KMS-11 (cell line): Measurements from ENCODE around the gene CCSER1.

Source experiments
- H2AFZ ChIP-seq: fragments of 200-600 bp; sonication (generic); 2 replicates; pipeline ENCODE4 v1.6.1; 2016; ENCODE audit warnings: antibody characterized with exemption, mixed run types, low read depth
- H3K27ac ChIP-seq: fragments of 200-600 bp; sonication (generic); 2 replicates; pipeline ENCODE4 v1.6.1; 2016; ENCODE audit warnings: mild to moderate bottlenecking, mixed run types
- H3K27me3 ChIP-seq: fragments of 200-600 bp; sonication (generic); 2 replicates; pipeline ENCODE4 v1.6.1; 2017; ENCODE audit warnings: mild to moderate bottlenecking, low read depth, mixed run types, moderate library complexity; ENCODE audit not compliant: insufficient read depth
- H3K36me3 ChIP-seq: fragments of 200-600 bp; sonication (generic); 2 replicates; pipeline ENCODE4 v1.6.1; 2017; ENCODE audit warnings: mild to moderate bottlenecking, mixed run types; ENCODE audit not compliant: insufficient read depth
- H3K4me1 ChIP-seq: fragments of 200-600 bp; sonication (generic); 2 replicates; pipeline ENCODE4 v1.6.1; 2016; ENCODE audit warnings: mild to moderate bottlenecking, low read depth, mixed run types; ENCODE audit not compliant: poor library complexity, severe bottlenecking
- H3K4me2 ChIP-seq: fragments of 200-600 bp; sonication (generic); 2 replicates; pipeline ENCODE4 v1.7.0; 2016; ENCODE audit warnings: mild to moderate bottlenecking, mixed run types
- H3K4me3 ChIP-seq: fragments of 200-600 bp; sonication (generic); IDR thresholded peaks from 2 replicates; pipeline ENCODE4 v1.6.1; 2017; ENCODE audit warnings: low read depth, low read length, mixed read lengths; ENCODE audit not compliant: insufficient read depth
- H3K79me2 ChIP-seq: fragments of 200-600 bp; sonication (generic); 2 replicates; pipeline ENCODE4 v1.6.1; 2016; ENCODE audit warnings: low read depth, mixed run types; ENCODE audit not compliant: insufficient read depth
- H3K9ac ChIP-seq: fragments of 200-600 bp; sonication (generic); 2 replicates; pipeline ENCODE4 v1.6.1; 2016; ENCODE audit warnings: mild to moderate bottlenecking, mixed run types
- H4K20me1 ChIP-seq: fragments of 200-600 bp; sonication (generic); 2 replicates; pipeline ENCODE4 v1.6.1; 2016; ENCODE audit warnings: mild to moderate bottlenecking, mixed run types; ENCODE audit not compliant: insufficient read depth
- TF ChIP-seq, protein P1 (sequence below): fragments of 200-600 bp; sonication (generic); conservative IDR thresholded peaks from 2 replicates; pipeline ENCODE4 v1.6.1; 2017; ENCODE audit warnings: low read depth, mild to moderate bottlenecking, antibody characterized with exemption, low read length, moderate library complexity, mixed read lengths

Gene CCSER1

DNA sequence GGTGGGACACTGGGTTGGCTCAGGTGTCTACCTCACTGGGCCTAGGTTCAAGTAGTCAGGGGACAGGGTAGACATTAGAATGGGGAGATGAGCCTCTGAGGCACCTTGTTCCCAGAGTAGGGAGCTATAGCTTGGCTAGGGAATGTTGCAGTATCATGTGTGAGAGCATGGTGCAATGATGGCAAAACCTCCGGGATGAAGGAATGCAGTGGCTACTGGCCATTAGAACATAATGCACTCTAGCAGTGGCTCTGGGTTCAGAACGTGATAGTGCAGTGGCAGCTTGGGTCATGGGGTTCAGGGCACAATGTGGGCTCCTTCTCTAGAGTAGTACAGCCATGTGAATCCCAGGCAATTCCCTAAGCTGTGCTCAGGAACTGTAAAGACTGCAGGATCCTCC, 471.5 kb downstream of the CCSER1 start:
- Histone ChIP-seq H3K79me2 (no peaks in the 10 kb centered on the region), H4K20me1 (no peaks in the 10 kb centered on the region), H3K36me3 (no peaks in the 10 kb centered on the region), H3K27ac (no peak overlapping the region), H3K27me3 (no peaks in the 10 kb centered on the region), H3K4me2 (no peak overlapping the region), H3K4me1 (no peaks in the 10 kb centered on the region), H3K9ac (no peak overlapping the region), H2AFZ (no peak overlapping the region), H3K4me3 (no peak overlapping the region)
- TF ChIP-seq, protein P1, sequence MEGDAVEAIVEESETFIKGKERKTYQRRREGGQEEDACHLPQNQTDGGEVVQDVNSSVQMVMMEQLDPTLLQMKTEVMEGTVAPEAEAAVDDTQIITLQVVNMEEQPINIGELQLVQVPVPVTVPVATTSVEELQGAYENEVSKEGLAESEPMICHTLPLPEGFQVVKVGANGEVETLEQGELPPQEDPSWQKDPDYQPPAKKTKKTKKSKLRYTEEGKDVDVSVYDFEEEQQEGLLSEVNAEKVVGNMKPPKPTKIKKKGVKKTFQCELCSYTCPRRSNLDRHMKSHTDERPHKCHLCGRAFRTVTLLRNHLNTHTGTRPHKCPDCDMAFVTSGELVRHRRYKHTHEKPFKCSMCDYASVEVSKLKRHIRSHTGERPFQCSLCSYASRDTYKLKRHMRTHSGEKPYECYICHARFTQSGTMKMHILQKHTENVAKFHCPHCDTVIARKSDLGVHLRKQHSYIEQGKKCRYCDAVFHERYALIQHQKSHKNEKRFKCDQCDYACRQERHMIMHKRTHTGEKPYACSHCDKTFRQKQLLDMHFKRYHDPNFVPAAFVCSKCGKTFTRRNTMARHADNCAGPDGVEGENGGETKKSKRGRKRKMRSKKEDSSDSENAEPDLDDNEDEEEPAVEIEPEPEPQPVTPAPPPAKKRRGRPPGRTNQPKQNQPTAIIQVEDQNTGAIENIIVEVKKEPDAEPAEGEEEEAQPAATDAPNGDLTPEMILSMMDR, result no peak

DNA sequence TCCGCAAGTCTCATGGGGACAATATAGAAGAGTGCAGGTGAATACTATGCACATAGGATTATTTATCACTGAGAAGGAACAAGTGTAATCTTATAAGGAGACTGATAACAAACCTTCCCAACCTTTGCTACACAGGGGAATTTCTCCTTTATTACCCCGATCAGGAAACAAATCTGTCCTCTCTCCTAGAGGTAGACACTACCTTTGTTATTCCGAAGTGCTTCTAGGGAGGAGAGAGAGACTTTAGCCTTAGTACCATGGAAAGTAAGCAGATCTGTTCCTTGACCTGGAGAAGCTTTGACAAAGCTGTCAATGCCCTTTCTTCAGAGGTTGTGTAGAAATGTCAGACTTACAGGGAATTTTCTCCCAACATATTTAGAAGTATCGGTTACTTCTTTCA, 475.5 kb downstream of the CCSER1 start:
- Histone ChIP-seq H3K4me3 (no peak overlapping the region), H3K4me2 (no peak overlapping the region), H3K27me3 (no peaks in the 10 kb centered on the region), H3K4me1 (no peaks in the 10 kb centered on the region), H2AFZ (no peak overlapping the region), H4K20me1 (no peaks in the 10 kb centered on the region), H3K9ac (no peak overlapping the region), H3K79me2 (no peaks in the 10 kb centered on the region), H3K36me3 (no peaks in the 10 kb centered on the region), H3K27ac (no peak overlapping the region)
- TF ChIP-seq, protein P1, result no peak

DNA sequence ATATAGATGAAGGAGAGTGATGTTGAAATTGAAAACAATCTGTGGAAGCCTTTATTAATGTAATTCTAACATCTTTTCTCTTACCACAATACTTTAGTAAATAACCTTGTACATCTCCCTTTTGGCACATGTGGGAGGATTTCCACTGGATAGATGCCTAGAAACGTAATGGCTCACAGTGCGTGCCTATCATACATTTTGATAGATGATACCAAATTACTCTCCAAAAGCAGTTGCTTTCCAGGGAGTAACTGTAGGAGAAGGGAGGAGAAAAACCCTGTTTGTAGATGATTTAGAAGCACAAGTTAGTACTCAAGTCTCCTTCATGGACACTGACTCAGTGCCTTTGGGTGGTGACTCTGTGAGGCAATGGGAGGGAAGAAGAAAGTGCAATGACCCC, 476.3 kb downstream of the CCSER1 start:
- Histone ChIP-seq H3K4me1 (no peaks in the 10 kb centered on the region), H3K79me2 (no peaks in the 10 kb centered on the region), H3K27me3 (no peaks in the 10 kb centered on the region), H4K20me1 (no peaks in the 10 kb centered on the region), H3K27ac (no peak overlapping the region), H3K4me2 (no peak overlapping the region), H2AFZ (no peak overlapping the region), H3K4me3 (no peak overlapping the region), H3K9ac (no peak overlapping the region), H3K36me3 (no peaks in the 10 kb centered on the region)
- TF ChIP-seq, protein P1, result no peak

DNA sequence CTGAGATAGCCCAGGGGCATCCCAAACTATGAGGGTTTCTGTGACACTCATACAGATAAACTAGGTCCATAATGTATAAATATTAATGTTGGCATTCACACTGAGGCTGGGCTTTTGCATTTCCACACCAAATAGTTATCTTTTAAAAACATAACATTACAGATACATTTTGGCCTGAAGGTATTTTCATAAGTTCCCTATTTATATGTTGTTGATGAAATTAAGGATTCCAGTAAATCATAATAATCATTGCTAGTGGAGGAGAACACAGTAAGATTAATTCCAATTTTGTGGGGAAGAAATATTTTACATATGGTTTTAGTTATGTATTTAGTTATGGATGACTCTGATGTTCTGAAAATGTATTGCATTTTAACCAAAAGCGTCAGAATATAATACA, 479.6 kb downstream of the CCSER1 start:
- H3K9ac ChIP-seq, result no peak overlapping the region
- TF ChIP-seq, protein P1, result no peak
- H3K36me3 ChIP-seq, result no peaks in the 10 kb centered on the region
- no peak overlapping the region for H2AFZ ChIP-seq
- no peak overlapping the region for H3K4me2 ChIP-seq
- H3K4me3 ChIP-seq, result no peak overlapping the region
- H3K27me3 ChIP-seq, result no peaks in the 10 kb centered on the region
- H4K20me1 ChIP-seq, result no peaks in the 10 kb centered on the region
- H3K27ac ChIP-seq, result no peak overlapping the region
- no peaks in the 10 kb centered on the region for H3K4me1 ChIP-seq
- no peaks in the 10 kb centered on the region for H3K79me2 ChIP-seq

DNA sequence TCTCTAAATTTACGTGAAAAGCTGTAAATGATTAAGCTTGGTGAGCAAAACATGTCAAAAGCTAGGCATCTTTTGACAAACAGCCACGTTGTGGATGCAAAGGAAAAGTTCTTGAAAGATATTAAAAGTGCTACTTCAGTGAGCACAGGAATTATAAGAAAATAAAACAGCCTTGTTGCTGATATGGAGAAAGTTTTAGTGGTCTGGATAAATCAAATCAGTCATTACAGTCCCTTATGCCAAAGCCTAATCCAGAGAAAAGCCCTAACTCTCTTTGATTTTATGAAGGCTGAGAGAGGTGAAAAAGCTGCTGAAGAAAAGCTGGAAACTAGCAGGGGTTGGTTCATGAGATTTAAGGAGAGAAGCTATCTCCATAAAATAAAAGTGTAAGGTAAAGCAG, 487.2 kb downstream of the CCSER1 start:
- no peak overlapping the region for H2AFZ ChIP-seq
- H3K27ac ChIP-seq, result no peak overlapping the region
- TF ChIP-seq, protein P1, result no peak
- H4K20me1 ChIP-seq, result no peaks in the 10 kb centered on the region
- H3K4me3 ChIP-seq, result no peak overlapping the region
- no peaks in the 10 kb centered on the region for H3K79me2 ChIP-seq
- H3K36me3 ChIP-seq, result no peaks in the 10 kb centered on the region
- no peaks in the 10 kb centered on the region for H3K27me3 ChIP-seq
- no peaks in the 10 kb centered on the region for H3K4me1 ChIP-seq
- H3K9ac ChIP-seq, result no peak overlapping the region
- no peak overlapping the region for H3K4me2 ChIP-seq
